Cardiac muscle cell (in vitro differentiated cells and primary cell): ENCODE results near the gene LYG2. TPM values are rescaled to one million over a fixed set of nuclear protein-coding genes. Genes with fewer than 3 reads are reported as not detected.
"Not testable (repeated sequence)": the region's sequence is repeated elsewhere in the genome, so short reads cannot be mapped to it uniquely, and the experiment has no call there.

Source experiments
- DNase-seq, 2 donors: peaks; one replicate each; pipeline versions ENCODE4 v3.0.0 to v3.0.0-alpha.2; 2010 to 2017; ENCODE audit warnings: low read depth in 1 of 2, low spot score in 1 of 2
- H3K27ac ChIP-seq: fragments of 200-600 bp; sonication (generic); 2 replicates; pipeline ENCODE4 v1.5.1; 2016
- H3K27me3 ChIP-seq: fragments of 200-600 bp; sonication (generic); 2 replicates; pipeline ENCODE4 v1.6.0; 2016; ENCODE audit warnings: control low read depth
- H3K36me3 ChIP-seq: fragments of 200-600 bp; sonication (generic); 2 replicates; pipeline ENCODE4 v1.5.1; 2016; ENCODE audit warnings: control low read depth
- H3K4me1 ChIP-seq: fragments of 200-600 bp; sonication (generic); 2 replicates; pipeline ENCODE4 v1.8.1; 2017; ENCODE audit warnings: low read depth, mild to moderate bottlenecking, mixed run types
- H3K4me3 ChIP-seq: fragments of 200-600 bp; sonication (generic); 2 replicates; pipeline ENCODE4 v1.5.1; 2016; ENCODE audit warnings: mild to moderate bottlenecking
- H3K9me3 ChIP-seq: fragments of 200-600 bp; sonication (generic); 2 replicates; pipeline ENCODE4 v1.5.1; 2017; ENCODE audit warnings: low read depth, mild to moderate bottlenecking, control low read depth
- polyA plus RNA-seq: library from polyadenylated mRNA; unstranded; fragments of >200 nt; fragmentation: Nextera tagmentation; extraction: Ambion mirVana; gene quantifications from 2 replicates; pipeline ENCODE4 v1.2.1, GENCODE V29; 2016
- total RNA-seq: library from RNA; depleted of rRNA; stranded (reverse); fragments of >200 nt; gene quantifications from 2 replicates; pipeline ENCODE4 v1.2.3, GENCODE V29; 2016
- TF ChIP-seq, protein P1 (sequence below): IDR thresholded peaks from 2 replicates; pipeline ENCODE4 v1.5.1; 2012; ENCODE audit warnings: low read depth, mild to moderate bottlenecking, low read length

The LYG2 gene
- total and polyA plus RNA-seq, 2 experiments from 2014 or later = not detected

- Histone ChIP-seq H3K9me3 (no peaks in the 10 kb centered on the region), H3K4me3 (no peak overlapping the region)
Measured at GRCh38 chr2:99256677-99257076, 1.2 kb upstream of the LYG2 start.

DNA sequence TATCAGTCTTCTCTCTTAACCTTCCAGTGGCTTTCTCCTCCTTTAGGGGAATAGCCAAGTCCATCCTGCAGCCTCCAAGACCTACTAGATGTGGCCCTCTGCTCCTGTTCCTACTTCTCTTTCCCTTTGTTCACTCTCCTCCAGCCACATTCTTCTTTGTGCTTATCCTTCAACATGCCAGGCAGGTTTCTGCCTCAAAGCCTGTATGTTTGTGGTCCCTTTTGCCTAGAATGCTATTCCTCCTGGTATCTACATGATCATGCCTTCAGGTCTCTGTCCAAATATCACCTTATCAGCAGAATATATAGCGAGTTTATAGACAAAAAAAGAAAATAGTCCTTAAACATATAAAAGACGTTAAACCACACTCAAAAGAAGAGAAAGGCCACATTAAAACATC lies 5.5 kb downstream of the LYG2 start:
- Histone ChIP-seq H3K27me3 (no peaks in the 10 kb centered on the region), H3K4me3 (no peak overlapping the region), H3K9me3 (no peaks in the 10 kb centered on the region), H3K36me3 (no peaks in the 10 kb centered on the region), H3K4me1 (no peaks in the 10 kb centered on the region), H3K27ac (no peak overlapping the region)
- no peak for DNase-seq
- TF ChIP-seq, protein P1, sequence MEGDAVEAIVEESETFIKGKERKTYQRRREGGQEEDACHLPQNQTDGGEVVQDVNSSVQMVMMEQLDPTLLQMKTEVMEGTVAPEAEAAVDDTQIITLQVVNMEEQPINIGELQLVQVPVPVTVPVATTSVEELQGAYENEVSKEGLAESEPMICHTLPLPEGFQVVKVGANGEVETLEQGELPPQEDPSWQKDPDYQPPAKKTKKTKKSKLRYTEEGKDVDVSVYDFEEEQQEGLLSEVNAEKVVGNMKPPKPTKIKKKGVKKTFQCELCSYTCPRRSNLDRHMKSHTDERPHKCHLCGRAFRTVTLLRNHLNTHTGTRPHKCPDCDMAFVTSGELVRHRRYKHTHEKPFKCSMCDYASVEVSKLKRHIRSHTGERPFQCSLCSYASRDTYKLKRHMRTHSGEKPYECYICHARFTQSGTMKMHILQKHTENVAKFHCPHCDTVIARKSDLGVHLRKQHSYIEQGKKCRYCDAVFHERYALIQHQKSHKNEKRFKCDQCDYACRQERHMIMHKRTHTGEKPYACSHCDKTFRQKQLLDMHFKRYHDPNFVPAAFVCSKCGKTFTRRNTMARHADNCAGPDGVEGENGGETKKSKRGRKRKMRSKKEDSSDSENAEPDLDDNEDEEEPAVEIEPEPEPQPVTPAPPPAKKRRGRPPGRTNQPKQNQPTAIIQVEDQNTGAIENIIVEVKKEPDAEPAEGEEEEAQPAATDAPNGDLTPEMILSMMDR = no peak

More at GRCh38 chr2:99256677-99257076, 1.2 kb upstream of the LYG2 start:
- no peak for DNase-seq
- Histone ChIP-seq H3K36me3 (no peaks in the 10 kb centered on the region), H3K27me3 (no peaks in the 10 kb centered on the region), H3K27ac (no peak overlapping the region), H3K4me1 (no peaks in the 10 kb centered on the region)
- TF ChIP-seq, protein P1 = no peak

DNA sequence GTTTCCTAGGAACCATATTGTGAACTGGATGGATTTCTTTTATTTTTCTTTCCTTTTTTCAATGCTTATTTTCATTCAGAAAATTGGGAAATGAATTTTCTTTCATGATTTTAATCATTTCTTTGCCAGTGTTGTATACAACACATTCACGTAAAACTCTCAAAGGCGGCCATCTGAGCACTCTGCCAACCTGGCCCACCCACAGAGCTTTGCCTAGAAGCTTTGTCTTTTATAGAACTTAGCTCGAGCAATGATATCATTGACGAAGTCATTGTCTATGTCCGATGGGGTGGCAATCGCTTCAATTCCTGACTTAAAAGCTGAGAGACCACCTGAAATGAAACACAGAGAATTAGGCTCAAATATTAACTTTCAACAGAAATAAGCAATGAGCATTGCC lies 13.3 kb downstream of the LYG2 start:
- no peak for DNase-seq
- TF ChIP-seq, protein P1 = no peak
- no peaks in the 10 kb centered on the region for H3K4me1 ChIP-seq
- H3K27ac ChIP-seq = no peak overlapping the region
- no peaks in the 10 kb centered on the region for H3K36me3 ChIP-seq
- no peaks in the 10 kb centered on the region for H3K27me3 ChIP-seq
- H3K9me3 ChIP-seq = no peaks in the 10 kb centered on the region
- H3K4me3 ChIP-seq = no peak overlapping the region

DNA sequence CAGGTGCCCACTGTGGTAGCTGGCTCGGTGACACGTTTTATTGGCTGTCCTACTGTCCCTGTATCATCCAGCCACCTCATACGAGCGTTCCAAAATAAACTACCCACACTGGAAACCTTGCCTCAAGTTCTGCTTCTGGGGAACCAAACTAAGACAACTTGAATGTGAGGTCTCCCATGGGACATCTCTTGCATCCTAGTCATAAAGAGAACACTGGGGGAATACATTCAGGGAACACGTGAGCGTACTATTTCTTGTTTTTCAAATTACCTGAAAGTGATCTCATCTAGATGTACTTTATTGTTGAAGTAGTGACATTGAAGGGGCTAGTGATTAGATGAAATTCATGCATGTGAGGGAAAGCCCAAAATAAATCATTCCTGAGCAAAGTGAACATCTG lies 15.0 kb downstream of the LYG2 start:
- no peaks in the 10 kb centered on the region for H3K9me3 ChIP-seq

DNA sequence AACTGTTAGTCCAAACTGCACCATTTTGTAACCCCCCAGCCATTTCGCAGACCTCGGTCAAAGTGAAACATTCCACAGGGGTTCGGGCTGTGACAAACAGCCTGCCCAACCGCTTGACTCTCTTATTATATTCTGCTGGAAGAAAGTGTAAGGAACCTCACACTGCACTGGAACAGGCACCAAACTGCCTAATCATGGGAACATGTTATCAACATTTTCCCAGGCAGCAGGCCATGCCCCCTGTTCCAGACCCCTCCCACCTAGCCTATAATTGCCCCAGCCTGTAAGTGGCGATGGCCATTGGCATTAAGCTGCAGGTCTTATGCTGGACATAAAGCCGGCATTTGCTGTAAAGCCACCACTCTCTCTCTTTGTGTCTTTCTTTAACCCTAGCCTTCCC lies 16.9 kb downstream of the LYG2 start:
- TF ChIP-seq, protein P1 = no peak
- Histone ChIP-seq H3K9me3 (no peaks in the 10 kb centered on the region), H3K27me3 (no peaks in the 10 kb centered on the region), H3K4me1 (no peaks in the 10 kb centered on the region), H3K27ac (no peak overlapping the region), H3K36me3 (no peaks in the 10 kb centered on the region), H3K4me3 (no peak overlapping the region)
- no peak for DNase-seq

More for the DNA sequence above, 15.0 kb downstream of the LYG2 start:
- TF ChIP-seq, protein P1 = no peak
- H3K4me1 ChIP-seq = no peaks in the 10 kb centered on the region
- DNase-seq = no peak
- no peaks in the 10 kb centered on the region for H3K27me3 ChIP-seq
- H3K36me3 ChIP-seq = no peaks in the 10 kb centered on the region
- H3K27ac ChIP-seq = no peak overlapping the region
- no peak overlapping the region for H3K4me3 ChIP-seq

DNA sequence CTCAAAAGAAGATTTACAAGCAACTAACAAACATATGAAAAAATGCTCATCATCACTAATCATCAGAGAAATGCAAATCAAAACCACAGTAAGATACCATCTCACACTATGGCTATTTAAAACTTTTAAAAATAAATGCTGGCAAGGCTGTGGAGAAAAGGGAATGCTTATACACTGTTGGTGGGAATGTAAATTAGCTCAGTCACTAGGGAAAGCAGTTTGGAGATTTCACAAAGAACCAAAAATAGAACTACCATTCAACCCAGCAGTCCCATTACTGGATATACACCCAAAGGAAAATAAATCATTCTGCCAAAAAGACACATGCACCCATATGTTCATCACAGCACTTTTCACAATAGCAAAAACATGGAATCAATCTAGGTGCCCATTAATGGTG lies 22.3 kb downstream of the LYG2 start:
- H3K27me3 ChIP-seq, H3K4me3 ChIP-seq, H3K36me3 ChIP-seq: not testable (repeated sequence)

More for the DNA sequence above, 22.3 kb downstream of the LYG2 start:
- not testable (repeated sequence) for DNase-seq, H3K27ac ChIP-seq, H3K9me3 ChIP-seq, H3K4me1 ChIP-seq
